ENCODE measurements around the gene ZDHHC14.

DNA sequence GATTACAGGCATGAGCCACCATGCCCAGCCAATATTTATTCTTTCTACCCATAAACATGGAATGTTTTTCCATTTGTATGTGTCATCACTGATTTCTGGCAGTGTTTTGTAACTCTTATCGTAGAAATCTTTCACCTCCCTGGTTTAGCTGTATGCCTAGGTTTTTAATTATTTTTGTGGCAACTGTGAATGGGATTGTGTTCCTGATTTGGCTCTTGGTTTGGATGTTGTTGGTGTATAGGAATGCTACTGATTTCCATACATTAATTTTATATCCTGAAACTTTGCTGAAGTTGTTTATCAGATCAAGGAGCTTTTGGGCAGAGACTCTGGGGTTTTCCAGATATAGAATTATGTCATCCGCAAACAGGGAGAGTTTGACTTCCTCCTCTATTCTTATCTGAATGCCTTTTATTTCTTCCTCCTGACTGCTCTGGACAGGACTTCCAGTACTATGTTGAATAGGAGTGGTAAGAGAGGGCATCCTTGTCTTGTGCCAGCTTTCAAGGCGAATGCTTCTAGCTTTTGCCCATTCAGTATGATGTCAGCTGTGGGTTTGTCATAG lies 198.6 kb downstream of the ZDHHC14 start:
- TF ChIP-seq, protein P1, sequence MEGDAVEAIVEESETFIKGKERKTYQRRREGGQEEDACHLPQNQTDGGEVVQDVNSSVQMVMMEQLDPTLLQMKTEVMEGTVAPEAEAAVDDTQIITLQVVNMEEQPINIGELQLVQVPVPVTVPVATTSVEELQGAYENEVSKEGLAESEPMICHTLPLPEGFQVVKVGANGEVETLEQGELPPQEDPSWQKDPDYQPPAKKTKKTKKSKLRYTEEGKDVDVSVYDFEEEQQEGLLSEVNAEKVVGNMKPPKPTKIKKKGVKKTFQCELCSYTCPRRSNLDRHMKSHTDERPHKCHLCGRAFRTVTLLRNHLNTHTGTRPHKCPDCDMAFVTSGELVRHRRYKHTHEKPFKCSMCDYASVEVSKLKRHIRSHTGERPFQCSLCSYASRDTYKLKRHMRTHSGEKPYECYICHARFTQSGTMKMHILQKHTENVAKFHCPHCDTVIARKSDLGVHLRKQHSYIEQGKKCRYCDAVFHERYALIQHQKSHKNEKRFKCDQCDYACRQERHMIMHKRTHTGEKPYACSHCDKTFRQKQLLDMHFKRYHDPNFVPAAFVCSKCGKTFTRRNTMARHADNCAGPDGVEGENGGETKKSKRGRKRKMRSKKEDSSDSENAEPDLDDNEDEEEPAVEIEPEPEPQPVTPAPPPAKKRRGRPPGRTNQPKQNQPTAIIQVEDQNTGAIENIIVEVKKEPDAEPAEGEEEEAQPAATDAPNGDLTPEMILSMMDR (IDR thresholded peaks at IDR 0.05; ENCODE audit: low read depth, low read length), result no peak
- no peak for TF ChIP-seq POLR2A (IDR thresholded peaks at IDR 0.05; ENCODE audit: extremely low read depth, insufficient read length)
- no peak for TF ChIP-seq MYC (IDR thresholded peaks at IDR 0.05; ENCODE audit: low read depth, low read length)
- TF ChIP-seq, protein P2, sequence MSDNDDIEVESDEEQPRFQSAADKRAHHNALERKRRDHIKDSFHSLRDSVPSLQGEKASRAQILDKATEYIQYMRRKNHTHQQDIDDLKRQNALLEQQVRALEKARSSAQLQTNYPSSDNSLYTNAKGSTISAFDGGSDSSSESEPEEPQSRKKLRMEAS (IDR thresholded peaks at IDR 0.05; ENCODE audit: low read depth, low read length), result no peak

All from NB4 (cell line).